ENCODE results near the gene C1orf50.
"Not testable (repeated sequence)": the region's sequence is repeated elsewhere in the genome, so short reads cannot be mapped to it uniquely, and the experiment has no call there.

The C1orf50 gene

DNA sequence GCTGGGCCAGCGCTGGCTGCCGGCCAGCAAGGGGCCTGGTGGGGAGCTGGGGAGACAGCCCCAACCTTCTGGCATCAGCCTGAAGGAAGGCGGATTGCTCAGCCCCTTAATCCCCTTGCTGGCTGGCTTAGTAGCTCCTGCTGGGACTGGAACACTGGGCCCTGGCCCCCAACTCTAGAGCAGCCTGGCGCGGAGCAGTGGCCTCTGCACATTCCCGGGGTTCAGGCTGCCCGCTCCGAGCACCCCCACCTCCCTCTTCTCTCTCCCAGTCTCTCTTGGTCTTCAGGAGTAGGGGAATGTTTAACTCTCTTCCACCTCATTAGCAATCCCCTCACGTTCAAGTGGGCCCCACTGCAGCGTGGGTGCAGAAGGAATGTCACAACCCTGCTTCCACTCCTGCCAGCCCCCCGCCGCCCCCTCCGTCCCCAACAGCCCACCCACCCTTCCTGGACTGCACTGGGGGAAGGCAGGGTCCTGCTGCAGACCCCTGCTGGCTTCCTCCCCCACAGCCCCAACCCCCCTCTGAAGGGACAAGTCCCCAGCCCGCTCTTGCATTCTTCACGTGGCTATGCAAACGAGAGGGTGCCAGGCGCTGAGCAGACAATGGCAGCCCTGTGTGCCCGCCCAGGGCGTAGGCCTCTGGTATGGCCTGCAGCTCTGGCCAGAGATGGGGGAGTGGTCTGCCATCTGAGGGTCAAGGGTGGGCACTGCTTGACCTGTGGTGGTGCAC, 26.0 kb upstream of the C1orf50 start:
- DNase-seq, result no peak

DNA sequence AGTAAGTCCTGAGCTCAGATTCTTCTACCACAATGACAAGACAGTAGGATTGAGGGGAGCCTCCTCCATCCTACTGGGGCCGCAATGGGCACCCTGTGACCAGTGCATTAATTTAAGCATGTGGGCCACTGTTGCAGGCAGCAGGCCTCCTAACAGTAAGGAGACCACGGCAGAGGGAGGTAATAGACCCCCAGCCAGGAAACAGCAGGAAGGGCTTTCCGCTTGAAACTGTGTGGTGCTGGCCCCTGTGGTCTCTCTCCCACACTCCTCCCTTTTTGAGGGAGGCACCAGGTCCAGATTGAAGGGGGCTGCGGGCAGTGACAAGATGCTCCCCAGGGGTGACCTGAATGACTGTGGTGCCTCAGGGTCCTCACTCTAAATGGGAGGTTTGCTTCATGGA, 25.3 kb upstream of the C1orf50 start:
- DNase-seq, result no peak

- DNase-seq, result no peak
Measured at GRCh38 chr1:42742141-42742540, 24.9 kb upstream of the C1orf50 start.

GRCh38 chr1:42742617-42743316, 24.3 kb upstream of the C1orf50 start:
- no peak for DNase-seq

DNA sequence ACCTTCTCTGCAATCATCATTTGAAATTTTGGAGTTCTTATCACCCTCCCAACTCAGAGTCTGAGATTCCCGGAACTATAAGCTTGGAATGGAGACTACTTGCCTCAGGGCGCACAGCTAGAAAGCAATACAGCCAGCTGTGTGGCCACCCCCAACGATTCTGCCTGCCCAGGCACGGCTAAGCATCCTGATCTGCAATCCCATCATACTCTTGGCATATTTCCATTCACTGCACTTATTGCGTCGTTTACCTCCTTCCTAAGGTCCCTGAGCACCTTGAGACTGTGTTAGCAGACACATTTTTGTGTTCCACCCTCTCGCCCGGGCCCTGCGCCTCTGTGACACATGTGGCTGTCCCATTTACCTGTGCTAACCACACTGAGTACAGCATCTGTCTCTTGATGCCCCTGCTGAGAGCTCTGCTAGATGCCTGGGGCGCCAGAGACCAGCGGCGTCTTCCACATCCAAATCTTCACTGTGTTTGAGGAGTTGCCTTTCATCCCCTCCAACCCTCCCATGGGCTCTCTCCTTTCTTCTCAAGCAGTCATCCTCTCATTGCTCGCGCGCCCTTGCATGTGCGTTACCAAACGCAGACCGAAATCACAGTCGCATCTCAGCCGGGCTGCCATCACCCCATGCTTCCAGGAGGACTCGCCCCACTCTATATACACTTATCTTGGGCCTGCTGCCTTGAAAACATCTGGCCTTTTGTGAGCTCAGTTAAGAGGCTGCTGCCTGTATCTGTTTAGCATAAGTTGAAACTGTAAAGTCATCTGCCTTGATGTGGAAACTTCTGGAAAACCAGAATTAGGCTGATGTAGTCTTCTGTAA, 23.5 kb upstream of the C1orf50 start:
- DNase-seq, result no peak

- DNase-seq, result no peak
Measured at GRCh38 chr1:42744148-42744413, 23.0 kb upstream of the C1orf50 start.

DNA sequence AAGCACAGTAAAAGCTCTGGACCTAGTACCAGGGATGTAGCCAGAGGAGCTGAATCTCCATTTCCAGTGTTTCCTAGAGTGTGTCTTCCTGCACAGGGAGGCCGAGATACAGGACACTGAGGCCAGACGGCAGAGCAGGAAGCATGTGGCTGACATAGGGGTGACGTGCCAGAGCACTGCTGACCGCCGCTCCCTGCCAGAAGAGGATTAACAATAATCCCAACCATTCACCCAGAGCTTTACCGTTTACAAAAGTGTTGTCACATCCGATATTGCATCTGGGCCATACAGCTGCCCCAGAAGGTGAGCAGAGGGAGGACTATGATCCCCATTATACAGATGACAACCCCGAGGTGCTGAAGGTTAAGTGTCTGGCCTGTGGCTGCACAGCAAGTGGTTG, 21.2 kb upstream of the C1orf50 start:
- no peak for DNase-seq

DNA sequence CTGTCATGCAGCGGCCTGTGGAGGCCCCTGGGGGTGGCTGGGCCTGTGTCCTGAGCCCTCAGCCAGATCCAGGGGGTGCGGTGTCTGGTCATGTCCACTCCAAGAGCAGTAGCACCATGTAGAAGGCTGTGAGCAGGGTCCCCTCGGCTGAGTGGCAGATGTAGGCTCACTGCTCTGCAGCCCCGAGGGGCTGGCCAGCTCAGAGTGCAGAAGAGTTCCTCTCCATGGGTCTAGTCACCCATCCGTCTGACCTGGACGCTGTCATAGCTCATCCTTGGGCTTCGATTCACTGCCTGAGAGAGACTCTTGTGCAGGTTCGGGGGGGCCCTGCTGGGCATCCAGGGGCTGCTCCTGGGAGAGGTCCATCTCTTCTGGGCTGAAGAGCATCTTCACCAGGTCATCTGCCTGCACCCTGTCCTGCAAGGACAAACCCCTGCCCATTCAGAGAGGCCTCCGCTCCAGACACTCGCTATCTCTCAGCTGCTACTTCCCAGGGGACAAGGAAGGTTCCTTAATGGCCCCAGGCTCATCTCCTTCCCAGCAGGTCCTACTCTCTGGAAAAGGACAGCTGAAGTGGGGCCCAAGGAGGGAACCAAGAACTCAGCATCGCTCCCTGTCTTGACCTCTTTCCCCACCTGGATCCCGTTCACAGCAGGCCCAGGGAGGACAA, 20.5 kb upstream of the C1orf50 start:
- DNase-seq, result no peak

GRCh38 chr1:42747125-42747524, 19.9 kb upstream of the C1orf50 start:
- no peak for DNase-seq

DNA sequence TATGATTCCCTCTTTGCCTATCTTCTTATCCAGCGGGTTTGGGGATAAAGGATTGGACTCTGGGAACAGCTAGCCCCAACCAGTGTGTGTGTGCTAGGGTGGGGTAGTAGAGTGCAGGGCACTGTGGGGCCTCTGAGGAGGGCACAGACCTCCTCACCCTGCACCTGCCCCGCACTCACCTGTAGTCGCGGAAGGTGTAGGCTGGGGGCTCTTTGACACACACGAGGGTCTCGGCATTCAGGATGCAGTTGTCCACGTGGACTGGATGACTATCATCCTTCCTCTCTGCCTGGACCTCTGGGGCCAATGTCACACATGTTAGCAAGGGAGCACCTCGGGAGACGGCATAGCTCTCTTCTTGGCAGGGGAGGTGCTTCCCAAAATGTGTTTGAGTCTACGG, 19.0 kb upstream of the C1orf50 start:
- DNase-seq, result no peak

- DNase-seq, result no peak
Measured at GRCh38 chr1:42748461-42749410, 18.3 kb upstream of the C1orf50 start.

- no peak for DNase-seq
Measured at GRCh38 chr1:42750041-42750440, 17.0 kb upstream of the C1orf50 start.

GRCh38 chr1:42751511-42752070, 15.5 kb upstream of the C1orf50 start:
- not testable (repeated sequence) for DNase-seq

DNA sequence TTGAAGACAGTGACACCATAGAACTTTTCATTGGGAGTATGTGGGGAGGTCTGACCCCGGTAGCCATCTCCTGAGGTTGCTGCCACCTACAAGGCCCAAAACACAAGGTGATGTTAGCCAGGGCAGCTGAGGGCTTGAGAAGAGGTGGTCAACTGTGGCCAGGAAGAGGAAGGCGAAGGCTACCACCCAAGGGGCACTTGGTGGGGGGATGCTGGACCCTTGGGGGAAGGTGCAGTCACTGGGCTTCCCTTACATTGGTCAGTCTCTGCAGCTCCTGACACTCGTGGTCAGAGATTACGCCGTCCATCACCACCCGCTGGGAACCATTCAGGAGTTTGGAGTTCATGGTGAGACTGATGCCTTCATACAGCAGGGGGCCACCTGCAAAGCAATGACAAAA, 14.8 kb upstream of the C1orf50 start:
- DNase-seq, result no peak

DNA sequence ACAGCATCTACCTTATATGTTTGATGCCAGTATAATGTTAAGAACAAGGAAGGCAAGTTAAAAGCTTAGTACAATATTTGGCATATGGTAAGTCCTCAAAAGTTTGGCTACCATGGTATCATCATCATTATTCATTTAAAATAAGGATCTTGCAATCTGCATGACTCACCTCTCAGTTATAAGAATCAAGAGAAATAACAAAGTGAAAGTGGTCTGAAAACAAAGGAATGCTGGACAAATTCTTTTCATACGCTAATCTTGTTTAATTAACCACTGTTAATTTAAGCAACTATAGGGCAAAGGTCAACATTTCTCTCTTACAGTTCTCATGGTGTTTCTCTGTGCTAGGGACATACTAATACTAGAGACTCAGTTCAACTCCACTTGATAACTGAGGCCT, 14.0 kb upstream of the C1orf50 start:
- DNase-seq, result no peak

- no peak for DNase-seq
Measured at GRCh38 chr1:42756956-42757891, 9.8 kb upstream of the C1orf50 start.

DNA sequence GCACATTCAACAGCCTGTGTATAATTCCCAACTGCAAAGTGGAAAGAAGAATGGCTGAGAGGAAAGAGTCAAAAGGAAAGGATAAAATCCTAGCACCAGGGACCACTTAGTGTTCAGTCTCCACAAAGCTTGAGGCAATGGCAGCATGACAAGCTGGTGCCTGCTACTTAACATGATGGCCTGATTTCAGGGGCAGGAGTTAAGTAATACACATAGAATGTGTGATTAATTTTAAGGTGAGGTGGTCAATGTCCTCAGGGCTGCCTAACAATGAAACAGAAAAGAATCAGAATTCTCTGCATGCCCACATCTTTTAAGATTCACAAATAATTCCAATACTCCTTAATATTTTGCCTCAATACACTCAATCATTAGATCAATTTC, 9.2 kb upstream of the C1orf50 start:
- DNase-seq, result no peak

- DNase-seq, result no peak
Measured at GRCh38 chr1:42758641-42759040, 8.4 kb upstream of the C1orf50 start.

DNA sequence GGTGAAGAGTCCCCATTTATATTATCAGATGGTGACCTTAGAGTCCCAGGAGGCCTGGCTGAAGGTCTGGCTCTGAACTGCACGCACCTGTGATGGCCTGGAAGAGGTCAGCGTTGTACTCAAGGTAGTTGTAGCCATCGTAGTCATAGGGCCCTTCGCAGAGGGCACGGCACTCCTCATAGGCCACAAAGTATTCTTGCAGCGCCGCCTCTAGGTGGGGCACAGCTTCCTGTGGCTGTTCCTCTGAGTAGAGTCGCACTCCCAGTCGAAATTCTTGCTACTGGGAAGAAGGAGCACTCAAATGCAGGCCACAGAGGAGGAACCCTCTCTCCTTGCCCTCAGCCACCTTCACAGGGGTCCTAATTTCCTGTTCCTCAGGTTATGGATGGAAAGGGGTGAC, 7.9 kb upstream of the C1orf50 start:
- DNase-seq, result no peak

DNA sequence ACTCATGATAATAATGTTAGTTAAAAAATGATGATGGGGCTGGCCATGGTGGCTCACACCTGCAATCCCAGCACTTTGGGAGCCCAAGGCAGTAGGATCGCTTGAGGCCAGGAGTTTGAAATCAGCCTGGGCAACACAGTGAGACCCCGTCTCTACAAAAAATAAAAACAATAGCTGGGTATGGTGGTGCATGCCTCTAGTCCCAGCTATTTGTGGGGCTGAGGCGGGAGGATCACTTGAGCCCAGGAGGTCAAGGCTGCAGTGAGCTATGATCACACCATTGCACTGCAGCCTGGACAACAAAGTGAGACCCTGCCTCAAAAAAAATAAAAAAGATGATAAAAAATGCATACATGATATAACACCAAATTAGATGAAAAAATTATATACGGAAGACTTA, 5.5 kb upstream of the C1orf50 start:
- no peak for DNase-seq

DNA sequence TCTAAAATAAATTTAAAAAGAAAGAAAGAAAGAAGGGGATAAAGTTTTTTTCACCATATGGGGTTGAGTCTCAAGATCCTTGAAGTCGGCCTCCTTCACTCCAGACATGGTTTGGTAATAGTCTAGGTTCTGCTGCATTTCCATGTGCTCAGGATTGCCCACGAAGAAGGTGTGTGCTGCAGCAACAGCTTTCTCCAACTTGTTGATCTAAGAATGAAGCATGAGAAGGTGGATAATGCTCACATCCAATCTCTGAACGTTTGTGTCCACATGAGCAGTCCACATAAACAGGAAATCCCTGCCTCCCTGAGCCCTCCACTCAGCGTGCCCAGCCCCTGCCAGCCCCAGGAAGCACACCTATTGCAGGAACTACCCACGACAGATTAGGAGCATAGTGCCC, 4.8 kb upstream of the C1orf50 start:
- no peak for DNase-seq

Measured in right hindlimb (tissue), 1 donor.